Smooth muscle cell (in vitro differentiated cells): ENCODE data around the gene WT1. TPM values are rescaled to one million over a fixed set of nuclear protein-coding genes. Genes with fewer than 3 reads are reported as not detected.

Experiments
- DNase-seq: peaks from one replicate; lab custom pipeline; 2025; ENCODE audit not compliant: unreplicated experiment; lab: John Stamatoyannopoulos, UW
- H2AFZ ChIP-seq: fragments of 200-600 bp; sonication (generic); 2 replicates; pipeline ENCODE4 v1.6.0; 2016; ENCODE audit warnings: antibody characterized with exemption, low read depth, mild to moderate bottlenecking
- H3F3A ChIP-seq: fragments of 200-600 bp; sonication (generic); 2 replicates; pipeline ENCODE4 v1.6.0; 2017; ENCODE audit warnings: antibody characterized with exemption, low read depth
- H3K27ac ChIP-seq: fragments of 200-600 bp; sonication (generic); 2 replicates; pipeline ENCODE4 v1.5.1; 2016; ENCODE audit warnings: low read depth, mild to moderate bottlenecking
- H3K27me3 ChIP-seq: fragments of 200-600 bp; sonication (generic); 2 replicates; pipeline ENCODE4 v1.6.1; 2016; ENCODE audit warnings: low read depth, mild to moderate bottlenecking
- H3K36me3 ChIP-seq: fragments of 200-600 bp; sonication (generic); 2 replicates; pipeline ENCODE4 v1.5.1; 2016; ENCODE audit warnings: low read depth
- H3K4me1 ChIP-seq: fragments of 200-600 bp; sonication (generic); 2 replicates; pipeline ENCODE4 v1.5.1; 2016; ENCODE audit warnings: low read depth
- H3K4me2 ChIP-seq: fragments of 200-600 bp; sonication (generic); 2 replicates; pipeline ENCODE4 v1.6.0; 2016; ENCODE audit warnings: mild to moderate bottlenecking
- H3K4me3 ChIP-seq: fragments of 200-600 bp; sonication (generic); 2 replicates; pipeline ENCODE4 v1.5.1; 2016; ENCODE audit warnings: mild to moderate bottlenecking
- H3K79me2 ChIP-seq: fragments of 200-600 bp; sonication (generic); 2 replicates; pipeline ENCODE4 v1.6.0; 2016; ENCODE audit warnings: low read depth, mild to moderate bottlenecking
- H3K9ac ChIP-seq: fragments of 200-600 bp; sonication (generic); 2 replicates; pipeline ENCODE4 v1.6.0; 2016; ENCODE audit warnings: low read depth
- H3K9me3 ChIP-seq: fragments of 200-600 bp; sonication (generic); replicated peaks from 2 replicates; pipeline ENCODE4 v1.5.1; 2016; ENCODE audit warnings: low read depth
- H4K20me1 ChIP-seq: fragments of 200-600 bp; sonication (generic); 2 replicates; pipeline ENCODE4 v1.6.0; 2016; ENCODE audit warnings: low read depth
- CTCF ChIP-seq: fragments of 200-600 bp; sonication (generic); IDR thresholded peaks from 2 replicates; pipeline ENCODE4 v1.5.1; 2017; ENCODE audit warnings: borderline replicate concordance, mild to moderate bottlenecking, antibody characterized with exemption; ENCODE audit not compliant: insufficient read depth, poor library complexity, severe bottlenecking
- WGBS: methylation state at CpG from one replicate; pipeline ENCODE4 v1.1.7; 2016; ENCODE audit warnings: low lambda C conversion rate; 5-methylcytosine and 5-hydroxymethylcytosine counted together
- polyA plus RNA-seq: library from polyadenylated mRNA; unstranded; fragments of >200 nt; fragmentation: Nextera tagmentation; extraction: Ambion mirVana; gene quantifications from 2 replicates; pipeline ENCODE4 v1.2.1, GENCODE V29; 2016
- total RNA-seq: library from RNA; depleted of rRNA; stranded (reverse); fragments of >200 nt; gene quantifications from 2 replicates; pipeline ENCODE4 v1.2.3, GENCODE V29; 2014

Gene WT1
- total and polyA plus RNA-seq, 2 experiments from 2014 or later: not detected

DNA sequence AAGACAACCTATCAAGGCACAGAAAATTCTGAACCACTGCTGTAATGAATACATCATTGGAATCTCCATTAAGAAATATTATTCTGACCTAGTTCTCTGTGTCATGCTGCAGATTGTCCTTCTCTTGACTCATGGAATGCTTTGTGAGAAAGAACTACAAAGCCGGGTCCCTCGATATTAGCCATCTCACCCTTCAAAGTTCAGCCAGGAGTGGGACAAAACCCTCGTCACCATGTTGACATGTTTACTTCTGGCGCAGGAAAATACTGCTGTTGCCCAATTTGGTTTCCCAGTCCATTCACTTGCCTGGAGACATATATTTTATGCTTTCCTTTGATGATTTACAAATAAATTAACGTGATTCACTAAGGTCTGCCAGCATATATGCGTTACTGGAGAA, 10.9 kb upstream of the WT1 start:
- H2AFZ ChIP-seq: no peak overlapping the region
- H3K36me3 ChIP-seq: no peaks in the 10 kb centered on the region
- no peaks in the 10 kb centered on the region for H3K9me3 ChIP-seq
- no peak for TF ChIP-seq CTCF
- no peak overlapping the region for H3K9ac ChIP-seq
- no peak overlapping the region for H3K4me3 ChIP-seq
- no peak overlapping the region for H3K4me2 ChIP-seq
- peaks cover 92% of the 10 kb centered on the region for H3K27me3 ChIP-seq
- no peak for DNase-seq
- H3K4me1 ChIP-seq: no peaks in the 10 kb centered on the region
- no peak overlapping the region for H3K27ac ChIP-seq
- 87% methylated on average over 6 of the region's 6 CpGs for WGBS
- no peaks in the 10 kb centered on the region for H3K79me2 ChIP-seq
- no peaks in the 10 kb centered on the region for H4K20me1 ChIP-seq
- no peaks in the 10 kb centered on the region for H3F3A ChIP-seq

DNA sequence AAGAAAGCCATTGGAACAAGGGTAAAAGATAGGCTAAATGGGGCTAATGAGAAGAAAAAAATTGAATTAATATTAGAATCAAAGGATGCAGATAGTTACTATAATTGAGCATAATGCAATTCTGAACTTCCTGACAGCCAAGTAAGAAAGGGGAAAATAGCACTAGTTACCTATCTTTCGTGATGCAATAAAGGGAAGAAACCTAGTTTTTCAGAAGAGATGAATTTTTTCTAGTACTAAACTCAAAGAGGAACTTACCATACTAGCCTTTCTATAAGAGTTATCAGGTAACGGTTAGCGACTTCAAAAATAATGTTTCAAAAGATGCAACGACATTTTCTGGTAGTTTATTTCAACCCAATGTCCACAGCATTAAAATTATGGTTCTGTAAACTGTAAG, 8.8 kb upstream of the WT1 start:
- Histone ChIP-seq H3K36me3 (no peaks in the 10 kb centered on the region), H3K4me2 (no peak overlapping the region), H3F3A (no peaks in the 10 kb centered on the region), H3K4me1 (no peaks in the 10 kb centered on the region), H3K27me3 (peaks cover 95% of the 10 kb centered on the region), H3K79me2 (no peaks in the 10 kb centered on the region), H4K20me1 (no peaks in the 10 kb centered on the region), H3K9me3 (no peaks in the 10 kb centered on the region), H3K9ac (no peak overlapping the region), H3K4me3 (no peak overlapping the region), H2AFZ (no peak overlapping the region), H3K27ac (no peak overlapping the region)
- WGBS: 95% methylated on average over 4 of the region's 4 CpGs
- TF ChIP-seq CTCF: no peak
- no peak for DNase-seq

GRCh38 chr11:32440916-32441315, 5.6 kb upstream of the WT1 start:
- WGBS: 22% methylated on average over 9 of the region's 9 CpGs
- no peaks in the 10 kb centered on the region for H3K36me3 ChIP-seq
- H3K27me3 ChIP-seq: peaks cover 100% of the 10 kb centered on the region
- H2AFZ ChIP-seq: no peak overlapping the region
- no peaks in the 10 kb centered on the region for H3K79me2 ChIP-seq
- TF ChIP-seq CTCF: no peak
- H3F3A ChIP-seq: no peaks in the 10 kb centered on the region
- H3K9ac ChIP-seq: no peak overlapping the region
- H3K4me2 ChIP-seq: no peak overlapping the region
- H3K9me3 ChIP-seq: no peaks in the 10 kb centered on the region
- no peak overlapping the region for H3K27ac ChIP-seq
- peaks cover 5% of the 10 kb centered on the region for H3K4me1 ChIP-seq
- H3K4me3 ChIP-seq: no peak overlapping the region
- no peaks in the 10 kb centered on the region for H4K20me1 ChIP-seq
- no peak for DNase-seq

GRCh38 chr11:32440312-32440908, 5.1 kb upstream of the WT1 start:
- H3K36me3 ChIP-seq: no peaks in the 10 kb centered on the region
- WGBS: 49% methylated on average over 6 of the region's 6 CpGs
- peaks cover 10% of the 10 kb centered on the region for H3K4me1 ChIP-seq
- H3K27ac ChIP-seq: no peak overlapping the region
- no peaks in the 10 kb centered on the region for H4K20me1 ChIP-seq
- H3K4me3 ChIP-seq: no peak overlapping the region
- no peaks in the 10 kb centered on the region for H3F3A ChIP-seq
- H3K9ac ChIP-seq: no peak overlapping the region
- H3K27me3 ChIP-seq: peaks cover 100% of the 10 kb centered on the region
- H3K9me3 ChIP-seq: no peaks in the 10 kb centered on the region
- no peaks in the 10 kb centered on the region for H3K79me2 ChIP-seq
- no peak for DNase-seq
- no peak overlapping the region for H3K4me2 ChIP-seq
- TF ChIP-seq CTCF: no peak
- H2AFZ ChIP-seq: no peak overlapping the region
